Measurements from ENCODE around the gene ZNF581.

DNA sequence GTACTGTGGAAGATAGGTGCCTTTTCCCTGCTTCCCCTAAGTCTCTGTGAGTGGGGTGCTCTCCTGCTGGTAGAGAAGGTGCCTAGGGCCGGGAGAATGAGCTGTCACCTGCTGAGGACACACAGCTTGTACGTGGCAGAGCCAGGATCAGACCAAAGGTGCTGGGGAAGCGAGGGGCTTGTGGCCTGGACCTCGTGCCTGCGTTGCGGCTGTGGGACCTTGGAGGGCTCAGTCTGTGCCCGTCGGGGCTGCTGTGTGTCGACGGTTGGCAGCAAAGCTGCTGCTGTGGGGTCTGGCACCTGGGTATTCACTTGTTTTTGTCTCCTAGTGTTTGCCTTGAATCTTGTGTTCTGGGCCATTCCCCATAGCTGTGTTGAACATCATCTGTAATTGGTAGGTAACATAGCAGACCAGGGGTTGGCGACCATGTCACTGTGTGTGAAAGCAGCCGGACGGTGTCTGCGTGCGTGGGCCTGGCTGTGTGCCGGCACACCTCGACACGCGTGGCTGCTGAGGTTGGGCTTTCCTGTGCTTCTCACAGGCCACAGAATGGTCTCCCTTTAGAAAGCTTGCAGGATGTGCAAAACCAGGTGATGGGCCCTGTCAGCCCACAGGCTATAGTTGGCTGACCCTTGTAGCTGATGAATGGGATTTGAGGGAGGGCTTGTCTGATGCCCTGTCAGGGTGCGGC lies 20.5 kb downstream of the ZNF581 start:
- peak; percentile 20; the same call in 1 of the 2 replicates for TF ChIP-seq POLR2AphosphoS5 (IDR thresholded peaks at IDR 0.05; ENCODE audit: borderline replicate concordance, low read depth, low read length)
- TF ChIP-seq EZH2 (IDR thresholded peaks at IDR 0.05): no peak
- no peak for TF ChIP-seq FOXP2 (optimal IDR thresholded peaks at IDR 0.05; ENCODE audit: control extremely low read depth, extremely low read length, insufficient read depth)

All from SK-N-MC (cell line).